GM20431 (cell line): ENCODE results near the gene DPYD.
"Not testable (repeated sequence)": the region's sequence is repeated elsewhere in the genome, so short reads cannot be mapped to it uniquely, and the experiment has no call there.

Experiments used
- in situ Hi-C: fragments of 300-500 bp; cut with MseI, MboI; formaldehyde crosslinking; loops from one replicate; pipeline ENCODE4 v1.15.0; 2020; ENCODE audit warnings: low sequenced_read_pairs; ENCODE audit not compliant: unreplicated experiment

The DPYD gene

GRCh38 chr1:97396463-97396862 lies 524.4 kb downstream of the DPYD start:
- in situ Hi-C loops, result no loop called here

GRCh38 chr1:97392701-97393100 lies 528.1 kb downstream of the DPYD start:
- in situ Hi-C loops, result no loop called here

GRCh38 chr1:97385536-97386277 lies 535.1 kb downstream of the DPYD start:
- in situ Hi-C loops, result no loop called here

- in situ Hi-C loops, result no loop called here
Measured at GRCh38 chr1:97384294-97384968, 536.4 kb downstream of the DPYD start.

- in situ Hi-C loops, result no loop called here
Measured at GRCh38 chr1:97383797-97384196, 537.0 kb downstream of the DPYD start.

GRCh38 chr1:97382206-97382605 lies 538.6 kb downstream of the DPYD start:
- in situ Hi-C loops, result no loop called here

GRCh38 chr1:97379387-97380075 lies 541.3 kb downstream of the DPYD start:
- in situ Hi-C loops, result no loop called here

GRCh38 chr1:97378596-97378995 lies 542.2 kb downstream of the DPYD start:
- in situ Hi-C loops, result no loop called here

GRCh38 chr1:97377432-97378034 lies 543.3 kb downstream of the DPYD start:
- in situ Hi-C loops, result no loop called here

- in situ Hi-C loops, result no loop called here
Measured at GRCh38 chr1:97373000-97373399, 547.8 kb downstream of the DPYD start.

- in situ Hi-C loops, result no loop called here
Measured at GRCh38 chr1:97372531-97372930, 548.3 kb downstream of the DPYD start.

- in situ Hi-C loops, result no loop called here
Measured at GRCh38 chr1:97368296-97368695, 552.5 kb downstream of the DPYD start.

GRCh38 chr1:97366984-97367383 lies 553.9 kb downstream of the DPYD start:
- in situ Hi-C loops, result no loop called here

GRCh38 chr1:97365026-97365425 lies 555.8 kb downstream of the DPYD start:
- in situ Hi-C loops, result no loop called here

GRCh38 chr1:97364086-97364485 lies 556.7 kb downstream of the DPYD start:
- in situ Hi-C loops, result no loop called here

GRCh38 chr1:97356309-97356708 lies 564.5 kb downstream of the DPYD start:
- in situ Hi-C loops, result no loop called here

- in situ Hi-C loops, result no loop called here
Measured at GRCh38 chr1:97352936-97353382, 567.9 kb downstream of the DPYD start.

- in situ Hi-C loops, result no loop called here
Measured at GRCh38 chr1:97351846-97352245, 569.0 kb downstream of the DPYD start.

GRCh38 chr1:97350662-97351061 lies 570.2 kb downstream of the DPYD start:
- in situ Hi-C loops, result no loop called here

GRCh38 chr1:97350241-97350640 lies 570.6 kb downstream of the DPYD start:
- in situ Hi-C loops, result no loop called here

- in situ Hi-C loops, result not testable (repeated sequence)
Measured at GRCh38 chr1:97349794-97350193, 571.0 kb downstream of the DPYD start.
